Panc1 (cell line): ENCODE results near the gene SLC10A7.

Experiments used
- POLR2AphosphoS5 ChIP-seq: IDR thresholded peaks from 2 replicates; pipeline ENCODE4 v1.6.1; 2012; ENCODE audit warnings: mild to moderate bottlenecking, low read depth, low read length, moderate library complexity
- REST ChIP-seq, 2 experiments: IDR thresholded peaks; 2 replicates each; pipeline ENCODE4 v1.6.1; 2011 to 2012; ENCODE audit warnings: low read depth in 2 of 2, control low read depth in 1 of 2, low read length in 1 of 2, mild to moderate bottlenecking in 1 of 2, moderate library complexity in 1 of 2; ENCODE audit not compliant: insufficient read depth in 1 of 2
- SIN3A ChIP-seq: IDR thresholded peaks from 2 replicates; pipeline ENCODE4 v1.6.1; 2012; ENCODE audit warnings: low read depth, mild to moderate bottlenecking, low read length, moderate library complexity, borderline replicate concordance; ENCODE audit not compliant: insufficient read depth
- TCF7L2 ChIP-seq: IDR thresholded peaks from 2 replicates; pipeline ENCODE4 v1.6.1; 2011; ENCODE audit warnings: mild to moderate bottlenecking, low read depth, low read length, inconsistent platforms
- TF ChIP-seq, protein P1 (sequence below): fragments of 450-650 bp; IDR thresholded peaks from 2 replicates; pipeline ENCODE4 v1.5.1; 2017; ENCODE audit warnings: mild to moderate bottlenecking

- TF ChIP-seq, protein P1, sequence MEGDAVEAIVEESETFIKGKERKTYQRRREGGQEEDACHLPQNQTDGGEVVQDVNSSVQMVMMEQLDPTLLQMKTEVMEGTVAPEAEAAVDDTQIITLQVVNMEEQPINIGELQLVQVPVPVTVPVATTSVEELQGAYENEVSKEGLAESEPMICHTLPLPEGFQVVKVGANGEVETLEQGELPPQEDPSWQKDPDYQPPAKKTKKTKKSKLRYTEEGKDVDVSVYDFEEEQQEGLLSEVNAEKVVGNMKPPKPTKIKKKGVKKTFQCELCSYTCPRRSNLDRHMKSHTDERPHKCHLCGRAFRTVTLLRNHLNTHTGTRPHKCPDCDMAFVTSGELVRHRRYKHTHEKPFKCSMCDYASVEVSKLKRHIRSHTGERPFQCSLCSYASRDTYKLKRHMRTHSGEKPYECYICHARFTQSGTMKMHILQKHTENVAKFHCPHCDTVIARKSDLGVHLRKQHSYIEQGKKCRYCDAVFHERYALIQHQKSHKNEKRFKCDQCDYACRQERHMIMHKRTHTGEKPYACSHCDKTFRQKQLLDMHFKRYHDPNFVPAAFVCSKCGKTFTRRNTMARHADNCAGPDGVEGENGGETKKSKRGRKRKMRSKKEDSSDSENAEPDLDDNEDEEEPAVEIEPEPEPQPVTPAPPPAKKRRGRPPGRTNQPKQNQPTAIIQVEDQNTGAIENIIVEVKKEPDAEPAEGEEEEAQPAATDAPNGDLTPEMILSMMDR, result no peak
- TF ChIP-seq REST (IDR thresholded peaks at IDR 0.05; ENCODE audit: insufficient read depth in 1 of 2, low read depth in 2 of 2, low read length in 1 of 2), result no peak
- TF ChIP-seq POLR2AphosphoS5, result no peak
- TF ChIP-seq SIN3A, result no peak
- TF ChIP-seq TCF7L2, result no peak
Measured at GRCh38 chr4:146472404-146472803, 49.3 kb downstream of the SLC10A7 start.
